GM12865 (cell line): Measurements from ENCODE around the gene KCNQ5.
A peak's percentile ranks its signal among the peaks of the same experiment; 100 is the strongest.

ENCODE experiments used
- DNase-seq: peaks from one replicate; pipeline ENCODE4 v3.0.0; 2010; ENCODE audit warnings: low read depth
- H3K4me3 ChIP-seq: 2 replicates; pipeline ENCODE4 v1.5.1; 2011; ENCODE audit warnings: mild to moderate bottlenecking, low read depth, low read length, control low read depth
- CTCF ChIP-seq: IDR thresholded peaks from 2 replicates; pipeline ENCODE4 v1.5.1; 2011; ENCODE audit warnings: low read length, control low read depth, low read depth, inconsistent platforms; ENCODE audit not compliant: insufficient read depth; ENCODE audit errors: missing control alignments

Gene KCNQ5

GRCh38 chr6:73151732-73152131 is 529.9 kb downstream of the KCNQ5 start:
- H3K4me3 ChIP-seq: no peak overlapping the region
- no peak for TF ChIP-seq CTCF
- DNase-seq: no peak

GRCh38 chr6:73152556-73152955 is 530.7 kb downstream of the KCNQ5 start:
- DNase-seq: peak; percentile 31
- no peak for TF ChIP-seq CTCF
- H3K4me3 ChIP-seq: no peak overlapping the region

GRCh38 chr6:73152966-73153757 is 531.3 kb downstream of the KCNQ5 start:
- no peak for TF ChIP-seq CTCF
- no peak overlapping the region for H3K4me3 ChIP-seq
- no peak for DNase-seq

GRCh38 chr6:73156793-73157767 is 535.2 kb downstream of the KCNQ5 start:
- no peak for TF ChIP-seq CTCF
- H3K4me3 ChIP-seq: no peak overlapping the region
- no peak for DNase-seq

- H3K4me3 ChIP-seq: no peak overlapping the region
- no peak for TF ChIP-seq CTCF
- DNase-seq: no peak
These were observed 536.0 kb downstream of the KCNQ5 start for GRCh38 chr6:73157870-73158269.

GRCh38 chr6:73169111-73169510 is 547.2 kb downstream of the KCNQ5 start:
- DNase-seq: no peak
- TF ChIP-seq CTCF: no peak

More at GRCh38 chr6:73169111-73169510, 547.2 kb downstream of the KCNQ5 start:
- H3K4me3 ChIP-seq: no peak overlapping the region
